Gastroesophageal sphincter (tissue), 4 donors: ENCODE measurements around the gene ALDH1L1. TPM values are rescaled to one million over a fixed set of nuclear protein-coding genes. Genes with fewer than 3 reads are reported as not detected.

Source experiments
- ATAC-seq: fragments of 150-250 bp; one replicate; pipeline ENCODE4 v1.9.1; 2016; ENCODE audit warnings: mild to moderate bottlenecking, moderate library complexity
- H3K27ac ChIP-seq, 4 donors: fragments of 200-600 bp; sonication (generic) in 3 of 4; 1 replicate in 3 of 4; 2 replicates in 1 of 4; pipeline ENCODE4 v1.5.1; 2016 to 2019
- H3K27me3 ChIP-seq: fragments of 200-600 bp; sonication (generic); one replicate; pipeline ENCODE4 v1.5.1; 2019
- H3K36me3 ChIP-seq, 2 donors: fragments of 200-600 bp; sonication (generic); one replicate each; pipeline ENCODE4 v1.5.1; 2019; ENCODE audit warnings: control low read depth in 1 of 2
- H3K4me1 ChIP-seq, 3 donors: fragments of 200-600 bp; sonication (generic); 1 replicate in 2 of 3; 2 replicates in 1 of 3; pipeline ENCODE4 v1.5.1; 2016 to 2019; ENCODE audit warnings: control low read depth in 2 of 3
- H3K4me3 ChIP-seq, 2 donors: fragments of 200-600 bp; sonication (generic); one replicate each; pipeline ENCODE4 v1.5.1; 2019; ENCODE audit warnings: mild to moderate bottlenecking in 1 of 2, moderate library complexity in 1 of 2
- H3K9me3 ChIP-seq, 3 donors: fragments of 200-600 bp; sonication (generic); one replicate each; pipeline ENCODE4 v1.5.1; 2017 to 2019; ENCODE audit warnings: control low read depth in 2 of 3
- EP300 ChIP-seq: sonication (generic); formaldehyde crosslinking; IDR thresholded peaks from one replicate; pipeline ENCODE4 v1.6.1; 2017; ENCODE audit warnings: antibody characterized with exemption, mild to moderate bottlenecking
- POLR2A ChIP-seq, 2 donors: fragments of 450-650 bp; IDR thresholded peaks; one replicate each; pipeline ENCODE4 v1.6.1; 2017; ENCODE audit warnings: antibody characterized with exemption in 2 of 2, mild to moderate bottlenecking in 2 of 2, moderate library complexity in 1 of 2
- POLR2AphosphoS5 ChIP-seq: sonication (generic); formaldehyde crosslinking; IDR thresholded peaks from one replicate; pipeline ENCODE4 v1.6.1; 2017; ENCODE audit warnings: antibody characterized with exemption
- WGBS, 2 donors: methylation state at CpG; one replicate each; pipeline ENCODE4 v1.1.5; 2018; ENCODE audit warnings: low coverage in 1 of 2; 5-methylcytosine and 5-hydroxymethylcytosine counted together
- small RNA-seq, 4 donors: library from RNA; depleted of rRNA; stranded (forward); fragments of <200 nt; gene quantifications; one replicate each; pipeline ENCODE3, GENCODE V24; 2016
- total RNA-seq, 4 donors: library from RNA; depleted of rRNA; stranded (reverse); fragments of >200 nt; gene quantifications; one replicate each; pipeline ENCODE4 v1.1.0, GENCODE V29; 2016
- TF ChIP-seq, protein P1 (sequence below), 4 experiments: fragments of 200-600 bp in 2 of 4; fragments of 450-650 bp in 2 of 4; sonication (generic) in 1 of 4; IDR thresholded peaks; one replicate each; pipeline ENCODE4 v1.5.1; 2017 to 2019; ENCODE audit warnings: antibody characterized with exemption in 4 of 4, mild to moderate bottlenecking in 2 of 4, moderate library complexity in 2 of 4

ALDH1L1 gene
- total RNA-seq, 4 donors from 2014 or later: 16.3 to 67.9 (median 38.7) TPM

DNA sequence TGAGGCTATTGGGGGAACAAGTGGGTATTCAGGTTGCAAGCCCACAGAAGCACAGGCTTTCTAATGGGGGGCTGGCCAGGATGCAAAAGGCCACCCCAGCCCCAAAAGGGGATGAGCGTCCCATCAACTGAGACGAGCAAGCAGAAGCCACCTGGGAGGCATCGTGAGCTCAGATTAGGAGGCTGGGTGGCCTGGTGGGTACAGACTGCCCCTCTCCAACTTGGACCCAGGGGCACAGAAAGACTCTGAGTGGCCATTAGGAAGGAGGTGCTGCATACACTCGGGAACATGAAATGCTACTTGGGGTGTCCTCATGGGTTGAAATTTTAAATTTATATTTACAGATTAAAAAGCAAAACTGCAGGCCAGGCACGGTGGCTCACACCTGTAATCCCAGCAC, 125.5 kb downstream of the ALDH1L1 start:
- no peak overlapping the region for H3K4me3 ChIP-seq
- 100% methylated on average over 1 of the region's 5 CpGs for WGBS, 2 donors
- no peak for ATAC-seq

DNA sequence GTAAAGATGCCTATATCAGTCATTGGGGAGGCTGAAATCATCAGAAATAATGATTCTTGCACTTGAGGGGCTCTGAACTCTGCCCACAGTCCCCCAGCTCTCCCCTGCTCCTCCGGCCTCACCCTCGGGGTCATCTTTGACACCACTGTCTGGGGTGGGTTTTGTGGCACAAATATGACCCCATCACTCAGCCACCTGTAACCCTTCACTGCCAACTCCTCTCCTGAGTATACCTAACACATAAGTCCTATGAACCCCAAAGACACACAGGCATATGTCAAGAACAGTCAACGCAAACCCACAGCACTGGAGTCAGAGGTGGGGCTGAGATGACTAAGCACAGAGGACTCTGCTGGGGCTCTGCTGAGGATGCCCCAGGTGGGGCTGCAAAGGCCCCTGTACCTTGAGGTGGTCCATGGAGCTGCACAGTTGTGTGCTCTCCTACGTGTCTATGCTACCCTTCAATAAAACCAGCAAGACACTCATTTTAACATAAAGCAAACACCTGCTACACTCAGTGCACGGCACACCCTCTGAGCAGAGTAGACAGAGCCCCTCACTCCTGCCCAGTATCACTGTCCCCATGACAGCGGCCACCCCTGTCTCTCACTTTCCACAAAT, 126.3 kb downstream of the ALDH1L1 start:
- Histone ChIP-seq H3K27ac (no peak overlapping the region), H3K36me3 (peaks cover 0 to 38% of the 10 kb centered on the region in 2 donors), H3K9me3 (no peaks in the 10 kb centered on the region), H3K27me3 (no peaks in the 10 kb centered on the region), H3K4me1 (peaks cover 0 to 8% (median 0%) of the 10 kb centered on the region in 3 donors), H3K4me3 (no peak overlapping the region)
- TF ChIP-seq POLR2A (IDR thresholded peaks at IDR 0.05) (no peak), EP300 (no peak), POLR2AphosphoS5 (no peak)
- TF ChIP-seq, protein P1, sequence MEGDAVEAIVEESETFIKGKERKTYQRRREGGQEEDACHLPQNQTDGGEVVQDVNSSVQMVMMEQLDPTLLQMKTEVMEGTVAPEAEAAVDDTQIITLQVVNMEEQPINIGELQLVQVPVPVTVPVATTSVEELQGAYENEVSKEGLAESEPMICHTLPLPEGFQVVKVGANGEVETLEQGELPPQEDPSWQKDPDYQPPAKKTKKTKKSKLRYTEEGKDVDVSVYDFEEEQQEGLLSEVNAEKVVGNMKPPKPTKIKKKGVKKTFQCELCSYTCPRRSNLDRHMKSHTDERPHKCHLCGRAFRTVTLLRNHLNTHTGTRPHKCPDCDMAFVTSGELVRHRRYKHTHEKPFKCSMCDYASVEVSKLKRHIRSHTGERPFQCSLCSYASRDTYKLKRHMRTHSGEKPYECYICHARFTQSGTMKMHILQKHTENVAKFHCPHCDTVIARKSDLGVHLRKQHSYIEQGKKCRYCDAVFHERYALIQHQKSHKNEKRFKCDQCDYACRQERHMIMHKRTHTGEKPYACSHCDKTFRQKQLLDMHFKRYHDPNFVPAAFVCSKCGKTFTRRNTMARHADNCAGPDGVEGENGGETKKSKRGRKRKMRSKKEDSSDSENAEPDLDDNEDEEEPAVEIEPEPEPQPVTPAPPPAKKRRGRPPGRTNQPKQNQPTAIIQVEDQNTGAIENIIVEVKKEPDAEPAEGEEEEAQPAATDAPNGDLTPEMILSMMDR (IDR thresholded peaks at IDR 0.05): no peak
- 88 to 94% methylated on average over 3 to 4 of the region's 6 CpGs for WGBS, 2 donors
- no peak for ATAC-seq

More for the DNA sequence above, 125.5 kb downstream of the ALDH1L1 start:
- Histone ChIP-seq H3K27ac (no peak overlapping the region), H3K36me3 (peaks cover 0 to 36% of the 10 kb centered on the region in 2 donors), H3K4me1 (peaks cover 0 to 8% (median 0%) of the 10 kb centered on the region in 3 donors), H3K27me3 (no peaks in the 10 kb centered on the region), H3K9me3 (no peaks in the 10 kb centered on the region)
- TF ChIP-seq POLR2A (IDR thresholded peaks at IDR 0.05) (no peak), POLR2AphosphoS5 (no peak)
- TF ChIP-seq, protein P1 (IDR thresholded peaks at IDR 0.05): no peak

Small RNA genes lying within 50 kb of the gene (small RNA-seq; reads per million reads assigned to genes)
- 0 to 0.27 (median 0.06) reads per million in 4 donors for gene RNU1-30P

Other genes starting within 250 kb of the ALDH1L1 start
- gene ROPN1B, start 211.4 kb downstream of the ALDH1L1 start, total RNA-seq: not detected
- 10 to 100 TPM; 31.0 to 62.7 (median 37.5) TPM for gene SLC41A3, start 96.5 kb downstream of the ALDH1L1 start, total RNA-seq
- 100 to 1,000 TPM in 1 of 4 donors, 10 to 100 TPM in 3; 69.5 to 110 (median 94.0) TPM for gene KLF15, start 176.8 kb upstream of the ALDH1L1 start, total RNA-seq
- gene CFAP100, start 214.3 kb upstream of the ALDH1L1 start, total RNA-seq: not detected